GM21367 (cell line): ENCODE results near the gene BSN.

ENCODE experiments used
- ATAC-seq: cut with Tn5 transposase; IDR thresholded peaks from one replicate; pipeline ENCODE4 v1.9.1; 2021; ENCODE audit not compliant: unreplicated experiment

Gene BSN

DNA sequence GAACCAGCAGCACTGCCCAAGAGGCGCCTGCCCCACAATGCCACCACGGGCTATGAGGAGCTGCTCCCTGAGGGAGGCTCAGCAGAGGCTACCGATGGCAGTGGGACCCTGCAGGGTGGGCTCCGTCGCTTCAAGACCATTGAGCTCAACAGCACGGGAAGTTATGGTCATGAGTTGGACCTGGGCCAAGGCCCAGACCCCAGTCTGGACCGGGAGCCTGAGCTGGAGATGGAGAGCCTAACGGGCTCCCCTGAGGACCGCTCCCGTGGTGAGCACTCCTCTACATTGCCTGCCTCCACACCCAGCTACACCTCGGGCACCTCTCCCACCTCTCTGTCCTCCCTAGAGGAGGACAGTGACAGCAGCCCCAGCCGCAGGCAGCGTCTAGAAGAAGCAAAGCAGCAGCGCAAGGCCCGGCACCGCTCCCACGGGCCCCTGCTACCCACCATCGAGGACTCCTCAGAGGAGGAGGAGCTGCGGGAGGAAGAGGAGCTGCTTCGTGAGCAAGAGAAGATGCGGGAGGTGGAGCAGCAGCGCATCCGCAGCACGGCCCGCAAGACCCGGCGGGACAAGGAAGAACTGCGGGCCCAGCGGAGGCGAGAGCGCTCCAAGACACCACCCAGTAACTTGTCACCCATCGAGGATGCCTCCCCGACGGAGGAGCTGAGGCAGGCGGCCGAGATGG lies 98.1 kb downstream of the BSN start:
- ATAC-seq = no peak

DNA sequence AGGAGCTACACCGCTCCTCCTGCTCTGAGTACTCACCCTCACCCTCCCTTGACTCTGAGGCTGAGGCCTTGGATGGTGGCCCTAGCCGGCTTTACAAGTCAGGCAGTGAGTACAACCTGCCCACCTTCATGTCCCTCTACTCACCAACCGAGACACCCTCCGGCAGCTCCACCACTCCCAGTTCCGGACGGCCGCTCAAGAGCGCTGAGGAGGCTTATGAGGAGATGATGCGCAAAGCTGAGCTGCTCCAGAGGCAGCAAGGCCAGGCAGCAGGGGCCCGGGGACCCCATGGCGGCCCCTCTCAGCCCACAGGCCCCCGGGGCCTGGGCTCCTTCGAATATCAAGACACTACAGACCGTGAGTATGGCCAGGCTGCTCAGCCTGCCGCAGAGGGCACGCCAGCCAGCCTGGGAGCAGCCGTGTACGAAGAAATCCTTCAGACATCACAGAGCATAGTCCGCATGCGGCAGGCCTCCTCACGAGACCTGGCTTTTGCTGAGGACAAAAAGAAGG lies 98.7 kb downstream of the BSN start:
- no peak for ATAC-seq

DNA sequence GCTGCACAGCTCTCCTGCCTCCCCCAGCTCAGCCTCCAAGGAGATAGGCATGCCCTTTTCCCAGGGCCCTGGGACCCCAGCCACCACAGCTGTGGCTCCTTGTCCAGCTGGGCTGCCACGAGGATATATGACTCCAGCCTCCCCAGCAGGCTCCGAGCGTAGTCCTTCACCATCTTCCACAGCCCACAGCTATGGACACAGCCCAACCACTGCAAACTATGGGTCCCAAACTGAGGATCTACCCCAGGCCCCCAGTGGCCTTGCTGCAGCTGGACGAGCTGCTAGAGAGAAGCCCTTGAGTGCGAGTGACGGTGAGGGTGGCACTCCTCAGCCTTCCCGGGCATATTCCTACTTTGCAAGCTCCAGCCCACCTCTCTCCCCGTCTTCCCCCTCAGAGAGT lies 99.3 kb downstream of the BSN start:
- no peak for ATAC-seq

DNA sequence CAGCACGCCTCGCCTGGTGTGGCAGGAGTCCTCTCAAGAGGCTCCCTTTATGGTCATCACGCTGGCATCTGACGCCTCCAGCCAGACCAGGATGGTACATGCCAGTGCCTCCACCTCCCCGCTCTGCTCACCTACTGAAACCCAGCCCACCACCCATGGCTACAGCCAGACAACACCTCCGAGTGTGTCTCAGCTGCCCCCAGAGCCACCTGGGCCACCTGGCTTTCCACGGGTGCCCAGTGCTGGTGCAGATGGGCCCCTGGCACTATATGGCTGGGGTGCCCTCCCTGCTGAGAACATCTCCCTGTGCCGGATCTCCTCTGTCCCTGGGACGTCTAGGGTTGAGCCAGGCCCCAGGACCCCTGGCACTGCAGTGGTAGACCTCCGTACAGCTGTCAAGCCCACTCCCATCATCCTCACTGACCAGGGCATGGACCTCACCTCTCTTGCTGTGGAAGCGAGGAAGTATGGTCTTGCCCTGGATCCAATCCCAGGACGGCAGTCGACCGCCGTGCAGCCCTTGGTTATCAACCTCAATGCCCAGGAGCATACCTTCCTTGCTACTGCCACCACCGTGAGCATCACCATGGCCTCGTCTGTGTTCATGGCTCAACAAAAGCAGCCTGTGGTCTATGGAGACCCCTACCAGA lies 100.0 kb downstream of the BSN start:
- ATAC-seq = no peak

DNA sequence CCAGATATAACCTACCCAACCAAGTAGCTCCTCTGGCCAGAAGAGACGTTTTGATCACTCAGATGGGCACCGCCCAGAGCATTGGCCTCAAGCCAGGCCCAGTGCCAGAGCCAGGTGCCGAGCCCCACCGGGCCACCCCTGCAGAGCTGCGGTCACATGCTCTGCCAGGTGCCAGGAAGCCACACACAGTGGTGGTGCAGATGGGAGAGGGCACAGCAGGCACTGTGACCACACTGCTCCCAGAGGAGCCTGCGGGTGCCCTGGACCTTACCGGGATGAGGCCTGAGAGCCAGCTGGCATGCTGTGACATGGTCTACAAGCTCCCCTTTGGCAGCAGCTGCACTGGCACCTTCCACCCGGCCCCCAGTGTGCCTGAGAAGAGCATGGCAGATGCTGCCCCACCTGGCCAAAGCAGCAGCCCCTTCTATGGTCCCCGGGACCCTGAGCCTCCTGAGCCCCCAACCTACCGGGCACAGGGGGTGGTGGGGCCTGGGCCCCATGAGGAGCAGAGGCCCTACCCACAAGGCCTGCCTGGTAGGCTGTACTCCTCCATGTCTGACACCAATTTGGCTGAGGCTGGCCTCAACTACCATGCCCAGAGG lies 100.8 kb downstream of the BSN start:
- no peak for ATAC-seq

DNA sequence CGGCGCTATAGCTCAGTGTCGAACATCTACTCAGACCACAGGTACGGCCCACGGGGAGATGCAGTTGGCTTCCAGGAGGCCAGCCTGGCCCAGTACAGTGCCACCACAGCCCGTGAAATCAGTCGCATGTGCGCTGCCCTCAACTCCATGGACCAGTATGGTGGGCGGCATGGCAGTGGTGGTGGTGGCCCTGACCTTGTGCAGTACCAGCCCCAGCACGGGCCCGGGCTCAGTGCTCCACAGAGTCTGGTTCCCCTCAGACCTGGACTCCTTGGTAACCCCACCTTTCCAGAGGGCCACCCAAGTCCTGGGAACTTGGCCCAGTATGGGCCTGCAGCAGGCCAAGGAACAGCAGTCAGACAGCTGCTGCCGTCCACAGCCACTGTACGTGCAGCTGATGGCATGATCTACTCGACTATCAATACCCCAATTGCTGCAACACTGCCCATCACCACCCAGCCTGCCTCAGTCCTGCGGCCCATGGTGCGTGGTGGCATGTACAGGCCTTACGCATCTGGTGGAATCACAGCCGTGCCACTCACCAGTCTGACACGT lies 101.5 kb downstream of the BSN start:
- no peak for ATAC-seq

DNA sequence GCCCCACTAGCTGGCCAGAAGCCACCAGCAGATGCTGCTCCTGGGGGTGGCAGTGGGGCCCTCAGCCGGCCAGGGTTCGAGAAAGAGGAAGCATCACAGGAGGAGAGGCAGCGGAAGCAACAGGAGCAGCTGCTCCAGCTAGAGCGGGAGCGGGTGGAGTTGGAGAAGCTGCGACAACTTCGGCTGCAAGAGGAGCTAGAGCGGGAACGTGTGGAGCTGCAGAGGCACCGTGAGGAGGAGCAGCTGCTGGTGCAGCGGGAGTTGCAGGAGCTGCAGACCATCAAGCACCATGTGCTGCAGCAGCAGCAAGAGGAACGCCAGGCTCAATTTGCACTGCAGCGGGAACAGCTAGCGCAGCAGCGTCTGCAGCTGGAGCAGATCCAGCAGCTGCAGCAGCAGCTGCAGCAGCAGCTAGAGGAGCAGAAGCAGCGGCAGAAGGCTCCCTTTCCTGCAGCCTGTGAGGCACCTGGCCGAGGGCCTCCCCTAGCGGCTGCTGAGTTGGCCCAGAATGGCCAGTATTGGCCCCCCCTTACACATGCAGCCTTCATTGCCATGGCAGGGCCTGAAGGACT lies 102.3 kb downstream of the BSN start:
- no peak for ATAC-seq

DNA sequence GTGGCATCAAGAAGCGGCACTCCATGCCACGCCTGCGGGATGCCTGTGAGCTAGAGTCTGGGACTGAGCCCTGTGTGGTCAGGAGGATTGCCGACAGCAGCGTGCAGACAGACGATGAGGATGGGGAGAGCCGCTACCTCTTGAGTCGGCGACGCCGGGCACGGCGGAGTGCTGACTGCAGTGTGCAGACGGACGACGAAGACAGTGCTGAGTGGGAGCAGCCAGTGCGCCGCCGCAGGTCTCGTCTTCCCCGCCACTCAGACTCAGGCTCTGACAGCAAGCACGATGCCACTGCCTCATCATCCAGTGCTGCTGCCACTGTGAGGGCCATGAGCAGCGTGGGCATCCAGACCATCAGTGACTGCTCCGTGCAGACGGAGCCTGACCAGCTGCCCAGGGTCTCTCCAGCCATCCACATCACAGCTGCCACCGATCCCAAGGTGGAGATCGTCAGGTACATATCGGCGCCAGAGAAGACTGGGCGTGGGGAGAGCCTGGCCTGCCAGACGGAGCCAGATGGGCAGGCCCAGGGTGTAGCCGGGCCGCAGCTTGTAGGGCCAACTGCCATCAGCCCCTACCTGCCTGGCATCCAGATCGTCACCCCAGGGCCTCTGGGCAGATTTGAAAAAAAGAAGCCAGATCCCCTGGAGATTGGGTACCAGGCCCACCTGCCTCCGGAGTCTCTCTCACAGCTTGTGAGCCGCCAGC lies 103.1 kb downstream of the BSN start:
- no peak for ATAC-seq

DNA sequence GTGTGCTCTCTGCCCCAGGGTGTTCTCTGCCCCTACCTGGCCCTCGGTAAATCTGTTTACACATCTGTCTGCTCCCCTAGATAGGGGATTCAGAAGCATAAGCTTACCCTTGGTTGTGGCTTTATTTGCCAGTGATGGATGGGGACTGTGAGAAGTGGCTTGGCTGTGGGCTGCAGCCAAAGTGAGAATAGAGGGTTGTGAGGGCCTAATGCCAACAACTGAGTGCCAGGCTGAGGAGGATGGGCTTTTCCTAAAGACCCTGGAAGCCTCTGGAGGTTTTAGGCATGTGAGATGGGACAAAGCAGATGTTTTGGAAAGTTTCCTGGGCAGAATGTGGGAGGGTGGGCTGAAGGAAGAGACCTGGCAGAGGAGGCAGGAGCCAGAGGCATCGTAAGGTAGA lies 104.4 kb downstream of the BSN start:
- no peak for ATAC-seq

DNA sequence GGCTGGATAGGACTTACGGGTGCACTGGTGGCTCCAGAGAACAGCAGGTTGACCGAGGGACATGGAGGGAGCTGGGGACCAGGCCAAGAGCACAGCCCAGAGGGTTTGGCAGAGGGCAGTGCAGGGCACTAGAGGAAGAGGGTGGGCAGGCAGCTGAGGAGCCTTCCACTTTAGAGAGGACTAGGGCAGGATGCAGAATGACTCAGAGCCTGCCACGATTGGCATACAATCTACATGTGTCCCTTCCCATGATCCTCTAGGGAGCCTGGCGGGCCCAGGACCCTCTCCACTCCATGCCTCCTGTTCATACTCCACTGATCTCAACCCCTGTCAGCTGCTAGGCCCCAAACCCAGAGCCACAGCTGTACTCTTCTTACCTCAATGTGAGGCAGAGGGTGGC lies 105.5 kb downstream of the BSN start:
- ATAC-seq = no peak

DNA sequence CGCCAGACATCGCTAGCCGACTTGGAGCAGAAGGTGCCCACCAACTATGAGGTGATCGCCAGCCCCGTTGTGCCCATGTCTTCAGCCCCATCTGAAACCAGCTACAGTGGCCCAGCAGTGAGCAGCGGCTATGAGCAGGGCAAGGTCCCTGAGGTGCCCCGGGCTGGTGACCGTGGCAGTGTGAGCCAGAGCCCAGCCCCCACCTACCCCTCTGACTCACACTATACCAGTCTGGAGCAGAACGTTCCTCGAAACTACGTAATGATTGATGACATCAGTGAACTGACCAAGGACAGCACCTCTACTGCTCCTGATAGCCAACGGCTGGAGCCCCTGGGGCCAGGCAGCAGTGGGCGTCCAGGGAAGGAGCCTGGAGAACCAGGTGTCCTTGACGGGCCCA lies 107.0 kb downstream of the BSN start:
- ATAC-seq = no peak

DNA sequence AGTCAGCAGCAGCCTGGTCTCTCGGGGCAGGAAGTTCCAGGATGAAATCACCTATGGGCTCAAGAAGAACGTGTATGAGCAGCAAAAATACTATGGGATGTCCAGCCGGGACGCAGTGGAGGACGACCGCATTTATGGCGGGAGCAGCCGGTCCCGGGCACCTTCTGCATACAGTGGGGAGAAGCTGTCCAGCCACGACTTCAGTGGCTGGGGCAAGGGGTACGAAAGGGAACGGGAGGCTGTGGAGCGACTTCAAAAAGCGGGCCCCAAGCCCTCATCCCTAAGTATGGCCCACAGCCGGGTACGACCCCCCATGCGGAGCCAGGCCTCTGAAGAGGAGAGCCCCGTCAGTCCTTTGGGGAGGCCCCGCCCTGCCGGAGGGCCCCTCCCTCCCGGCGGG lies 107.7 kb downstream of the BSN start:
- ATAC-seq = no peak

DNA sequence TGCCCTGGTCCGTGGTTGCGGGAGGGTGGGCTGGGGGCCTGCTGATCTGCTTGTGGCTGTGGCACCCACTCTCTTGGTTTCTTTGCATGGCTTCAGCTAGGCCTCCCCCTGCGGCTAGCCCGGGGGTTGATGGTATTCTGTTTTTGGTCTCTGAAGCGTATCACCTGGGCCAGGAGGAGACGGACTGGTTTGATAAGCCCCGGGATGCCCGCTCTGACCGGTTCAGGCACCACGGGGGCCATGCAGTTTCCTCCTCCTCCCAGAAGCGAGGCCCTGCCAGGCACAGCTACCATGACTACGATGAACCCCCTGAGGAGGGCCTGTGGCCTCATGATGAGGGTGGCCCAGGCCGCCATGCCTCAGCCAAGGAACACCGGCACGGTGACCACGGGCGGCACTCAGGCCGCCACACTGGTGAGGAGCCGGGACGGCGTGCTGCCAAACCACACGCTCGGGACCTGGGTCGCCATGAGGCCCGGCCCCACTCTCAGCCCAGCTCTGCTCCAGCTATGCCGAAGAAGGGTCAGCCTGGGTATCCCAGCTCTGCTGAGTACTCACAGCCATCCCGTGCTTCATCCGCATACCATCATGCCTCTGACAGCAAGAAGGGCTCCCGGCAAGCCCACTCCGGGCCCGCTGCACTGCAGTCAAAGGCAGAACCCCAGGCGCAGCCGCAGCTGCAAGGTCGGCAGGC lies 108.6 kb downstream of the BSN start:
- ATAC-seq = no peak

DNA sequence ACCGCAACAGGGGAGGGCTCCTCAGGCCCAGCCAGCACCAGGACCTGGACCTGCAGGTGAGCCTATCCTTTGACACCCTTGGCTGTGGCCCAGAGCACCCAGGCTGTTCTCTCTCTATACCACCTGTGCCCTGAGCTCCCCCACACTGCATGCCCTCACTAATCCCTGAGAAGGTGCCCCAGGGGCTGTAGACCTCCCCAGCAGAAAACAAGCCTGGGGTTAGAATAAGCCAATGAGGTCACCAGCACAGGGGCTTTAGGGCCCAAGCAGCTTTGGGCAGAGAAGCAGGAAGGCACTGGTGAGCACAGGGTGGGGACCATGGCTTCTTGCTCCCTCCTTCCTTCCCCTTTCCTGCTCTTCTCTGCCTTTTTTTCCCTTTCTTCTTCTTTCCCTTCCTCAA lies 109.6 kb downstream of the BSN start:
- ATAC-seq = no peak

DNA sequence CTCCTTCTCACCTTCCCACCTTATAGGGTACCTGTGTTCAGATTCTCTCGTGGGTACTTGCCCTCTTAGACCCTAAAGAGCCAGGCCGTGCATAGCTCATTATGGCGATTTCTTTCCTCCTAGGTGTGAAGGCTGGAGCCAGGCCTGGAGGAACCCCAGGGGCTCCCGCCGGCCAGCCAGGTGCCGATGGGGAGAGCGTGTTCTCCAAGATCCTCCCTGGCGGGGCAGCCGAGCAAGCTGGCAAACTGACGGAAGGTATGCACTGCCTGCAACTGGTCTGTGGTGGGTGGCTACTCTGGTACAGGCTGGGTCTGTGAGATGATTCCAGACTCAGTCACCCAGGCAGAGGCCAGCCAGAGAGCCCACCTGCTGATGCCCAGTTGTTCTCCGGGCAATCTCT lies 110.0 kb downstream of the BSN start:
- no peak for ATAC-seq

DNA sequence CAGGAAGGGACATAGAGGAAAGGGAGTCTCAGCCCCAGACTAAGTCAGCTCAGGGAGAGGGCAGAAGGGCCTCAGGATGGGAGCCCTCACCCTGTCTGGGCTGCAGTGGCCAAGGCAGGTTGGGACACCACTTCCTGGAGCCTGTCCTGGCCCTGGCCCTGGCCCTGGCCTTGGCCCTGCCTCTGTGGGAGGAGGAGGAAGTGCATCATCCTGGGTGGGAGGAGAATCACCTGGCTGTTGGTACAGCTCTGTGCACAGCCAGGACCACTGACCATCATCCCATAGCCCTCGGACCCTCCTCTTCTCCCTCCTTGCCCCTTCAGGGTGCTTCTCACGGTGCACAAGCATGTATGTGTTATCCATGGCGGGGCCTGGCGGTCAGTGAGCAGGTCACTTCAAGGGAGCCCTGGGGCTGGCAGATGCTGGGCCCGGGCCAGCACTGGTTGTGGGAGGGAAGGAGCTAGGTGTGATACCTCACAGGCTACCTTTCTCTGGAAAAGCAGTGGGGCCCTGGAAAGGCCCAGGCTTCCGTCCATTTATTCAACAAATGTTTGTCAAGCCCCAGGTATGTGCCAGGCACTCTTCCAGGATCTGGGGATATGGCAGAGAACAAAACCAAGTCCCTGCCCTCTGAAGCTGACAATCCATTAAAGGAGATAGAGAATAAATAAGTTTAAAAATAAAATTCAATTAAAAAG lies 111.7 kb downstream of the BSN start:
- no peak for ATAC-seq

DNA sequence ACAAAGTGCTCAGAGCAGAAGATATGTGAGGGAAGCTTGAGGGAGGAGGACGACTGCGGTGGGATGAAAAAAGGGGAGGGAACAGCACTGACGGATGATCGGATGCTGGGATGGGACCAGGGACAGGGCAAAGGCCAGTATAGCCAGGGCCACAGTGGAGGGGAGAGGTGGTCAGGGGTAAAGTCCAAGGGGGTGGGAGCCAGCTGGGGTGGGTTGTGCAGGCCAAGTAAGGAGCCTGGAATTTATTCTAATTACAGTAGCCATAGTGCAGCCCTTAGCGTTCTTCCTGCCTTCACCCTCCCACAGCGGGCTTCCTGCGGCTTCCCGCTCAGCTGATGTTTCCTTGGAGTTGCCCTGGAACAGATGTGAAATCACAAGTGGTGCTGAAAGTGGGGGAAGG lies 112.3 kb downstream of the BSN start:
- ATAC-seq = no peak

DNA sequence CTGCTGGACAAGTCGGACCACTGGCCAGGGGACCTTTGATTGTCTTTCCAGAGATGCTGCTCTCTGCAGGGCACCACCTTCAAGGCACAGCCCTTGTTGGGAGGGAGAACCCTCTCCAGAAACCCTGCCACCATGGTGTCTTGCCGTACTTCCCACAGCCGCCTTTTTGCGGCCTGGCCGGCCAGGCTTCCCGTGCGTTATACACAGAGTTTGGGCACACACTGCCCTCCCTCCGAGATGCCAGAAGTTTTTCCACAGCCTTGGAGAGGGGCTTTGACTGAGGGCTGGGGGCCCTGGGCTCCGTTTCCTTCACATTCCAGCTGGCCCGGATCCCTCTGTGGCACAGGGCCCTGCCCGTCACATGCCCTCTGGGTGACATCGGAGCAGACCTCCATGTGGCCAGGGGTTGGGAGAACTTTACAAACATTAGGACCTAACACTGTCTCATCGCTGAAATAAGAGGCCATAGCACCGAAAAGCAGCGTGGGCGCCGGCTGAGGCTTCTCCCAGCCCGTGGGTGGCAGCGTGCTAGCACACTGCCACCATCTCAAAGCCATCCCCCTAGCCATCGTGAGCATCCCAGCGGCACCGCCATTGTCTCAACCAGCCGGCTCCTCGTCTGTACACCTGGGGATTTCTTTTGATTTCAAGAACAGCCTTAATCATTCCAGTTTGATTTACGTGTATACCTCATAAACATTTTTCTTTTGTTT lies 113.6 kb downstream of the BSN start:
- no peak for ATAC-seq

DNA sequence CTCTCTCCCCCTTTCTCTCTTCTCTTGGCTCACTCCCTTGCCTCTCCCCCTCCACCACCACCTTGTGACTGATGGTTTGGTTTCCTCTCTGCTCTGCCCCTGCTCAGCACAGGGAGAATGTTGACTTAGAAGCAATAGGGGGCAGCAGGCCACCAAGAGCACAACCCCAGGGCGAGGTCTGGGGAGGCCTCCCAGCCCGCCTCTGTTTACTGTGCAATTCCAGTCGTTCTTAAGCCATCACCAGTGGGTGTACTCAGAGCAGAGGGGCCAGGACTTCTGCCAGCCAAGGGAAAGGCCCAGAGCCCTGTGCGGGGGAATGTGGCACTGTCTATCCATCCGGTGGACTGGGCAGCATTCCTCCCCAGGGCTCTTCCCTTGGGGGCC lies 114.1 kb downstream of the BSN start:
- ATAC-seq = no peak
